ENCODE data around the gene FLG2. TPM values are rescaled to one million over a fixed set of nuclear protein-coding genes. Genes with fewer than 3 reads are reported as not detected.

FLG2 gene
- total RNA-seq, 1 donor = not detected

DNA sequence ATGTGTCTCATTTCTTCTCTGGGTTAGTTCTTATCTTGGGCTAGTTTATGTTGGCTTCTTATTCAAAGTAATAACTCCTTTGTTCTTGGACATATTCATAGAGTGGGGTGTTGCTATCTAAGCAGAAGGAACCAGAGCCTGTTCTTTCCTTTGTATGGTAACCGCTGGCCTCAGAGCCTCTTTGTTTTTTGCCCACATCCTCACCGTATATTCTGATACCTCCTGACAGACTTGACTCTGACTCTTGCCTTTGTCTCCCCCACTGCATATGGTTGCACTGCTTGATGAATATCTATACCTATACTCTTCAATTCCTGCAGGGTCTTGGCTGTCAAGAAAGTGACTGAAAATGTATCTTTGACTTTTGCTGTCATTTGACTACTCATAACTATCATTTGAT lies 10.2 kb downstream of the FLG2 start:
- no peak for DNase-seq (ENCODE audit: low read depth)
- TF ChIP-seq, protein P1, sequence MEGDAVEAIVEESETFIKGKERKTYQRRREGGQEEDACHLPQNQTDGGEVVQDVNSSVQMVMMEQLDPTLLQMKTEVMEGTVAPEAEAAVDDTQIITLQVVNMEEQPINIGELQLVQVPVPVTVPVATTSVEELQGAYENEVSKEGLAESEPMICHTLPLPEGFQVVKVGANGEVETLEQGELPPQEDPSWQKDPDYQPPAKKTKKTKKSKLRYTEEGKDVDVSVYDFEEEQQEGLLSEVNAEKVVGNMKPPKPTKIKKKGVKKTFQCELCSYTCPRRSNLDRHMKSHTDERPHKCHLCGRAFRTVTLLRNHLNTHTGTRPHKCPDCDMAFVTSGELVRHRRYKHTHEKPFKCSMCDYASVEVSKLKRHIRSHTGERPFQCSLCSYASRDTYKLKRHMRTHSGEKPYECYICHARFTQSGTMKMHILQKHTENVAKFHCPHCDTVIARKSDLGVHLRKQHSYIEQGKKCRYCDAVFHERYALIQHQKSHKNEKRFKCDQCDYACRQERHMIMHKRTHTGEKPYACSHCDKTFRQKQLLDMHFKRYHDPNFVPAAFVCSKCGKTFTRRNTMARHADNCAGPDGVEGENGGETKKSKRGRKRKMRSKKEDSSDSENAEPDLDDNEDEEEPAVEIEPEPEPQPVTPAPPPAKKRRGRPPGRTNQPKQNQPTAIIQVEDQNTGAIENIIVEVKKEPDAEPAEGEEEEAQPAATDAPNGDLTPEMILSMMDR (IDR thresholded peaks at IDR 0.05; ENCODE audit: insufficient read depth, low read length) = no peak
- no peak overlapping the region for H3K4me3 ChIP-seq (ENCODE audit: low read depth, low read length)

DNA sequence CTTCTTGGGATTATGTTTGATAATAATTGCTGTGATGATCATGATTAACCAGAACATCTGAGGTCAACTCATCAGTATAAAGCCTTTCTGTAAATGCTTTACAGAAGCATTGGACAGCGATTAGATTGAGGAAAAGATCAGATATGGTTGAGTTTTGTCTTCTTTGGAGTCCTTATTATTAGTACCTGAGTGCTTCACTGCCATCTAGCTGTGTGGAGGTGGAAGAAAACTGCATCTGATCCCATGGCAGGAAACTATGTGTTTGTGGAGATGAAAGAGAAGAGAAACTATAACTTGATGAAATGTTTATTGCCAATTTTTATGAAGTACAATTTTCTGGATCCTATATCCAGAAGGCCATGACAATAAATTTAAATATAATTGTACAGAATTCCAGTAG lies 11.4 kb downstream of the FLG2 start:
- TF ChIP-seq, protein P1 (IDR thresholded peaks at IDR 0.05; ENCODE audit: insufficient read depth, low read length) = no peak
- DNase-seq (ENCODE audit: low read depth) = no peak
- no peak overlapping the region for H3K4me3 ChIP-seq (ENCODE audit: low read depth, low read length)

DNA sequence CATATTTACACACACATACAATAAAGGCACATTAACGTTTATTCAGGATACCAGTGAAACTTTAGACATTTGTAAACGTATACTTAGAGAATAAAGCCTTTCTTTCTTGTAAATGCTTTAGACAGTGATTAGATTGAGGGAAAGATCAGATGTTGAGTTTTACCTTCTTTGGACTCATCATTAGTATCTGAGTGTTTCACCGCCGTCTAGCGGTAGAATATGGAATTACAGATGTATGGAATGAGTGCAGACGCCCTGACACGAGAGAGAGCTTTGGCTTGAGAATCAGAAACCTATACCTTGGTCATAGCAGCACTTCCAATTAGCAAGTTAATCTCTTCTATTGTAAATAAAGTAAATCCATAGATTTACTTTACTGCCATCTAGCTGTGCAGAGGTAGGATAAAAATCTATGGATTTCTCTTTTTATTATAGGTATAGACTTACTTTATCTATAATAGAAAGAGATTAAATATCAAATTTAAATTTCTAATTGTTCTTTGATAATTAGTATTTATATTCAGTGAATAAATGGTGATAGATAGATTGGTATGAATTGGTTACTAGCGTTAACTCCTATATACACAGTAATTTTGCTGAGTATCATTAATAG lies 12.6 kb downstream of the FLG2 start:
- TF ChIP-seq, protein P1 (IDR thresholded peaks at IDR 0.05; ENCODE audit: insufficient read depth, low read length) = peak; percentile 96
- no peak overlapping the region for H3K4me3 ChIP-seq (ENCODE audit: low read depth, low read length)

DNA sequence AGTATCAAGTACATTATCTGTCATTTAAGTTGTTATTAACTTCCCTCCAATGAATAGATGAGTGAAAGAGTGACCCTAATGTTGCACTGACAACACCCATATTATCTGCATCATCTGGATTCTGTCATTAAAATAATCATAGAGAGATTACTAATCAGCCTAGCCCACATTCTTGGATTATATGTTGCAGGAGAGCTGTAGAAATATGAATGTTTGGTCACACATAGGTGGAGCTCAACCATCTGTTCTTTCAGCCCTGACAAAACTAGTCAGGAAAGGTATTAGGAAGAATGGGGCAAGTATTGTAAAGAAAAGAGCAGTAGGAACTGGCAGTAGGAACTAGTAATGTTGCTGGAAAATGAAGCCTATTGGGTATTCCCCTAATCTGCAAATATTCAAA lies 15.4 kb downstream of the FLG2 start:
- TF ChIP-seq, protein P1 (IDR thresholded peaks at IDR 0.05; ENCODE audit: insufficient read depth, low read length) = no peak
- H3K4me3 ChIP-seq (ENCODE audit: low read depth, low read length) = no peak overlapping the region
- no peak for DNase-seq (ENCODE audit: low read depth)

More for the DNA sequence above, 12.6 kb downstream of the FLG2 start:
- DNase-seq (ENCODE audit: low read depth) = peak; percentile 72

DNA sequence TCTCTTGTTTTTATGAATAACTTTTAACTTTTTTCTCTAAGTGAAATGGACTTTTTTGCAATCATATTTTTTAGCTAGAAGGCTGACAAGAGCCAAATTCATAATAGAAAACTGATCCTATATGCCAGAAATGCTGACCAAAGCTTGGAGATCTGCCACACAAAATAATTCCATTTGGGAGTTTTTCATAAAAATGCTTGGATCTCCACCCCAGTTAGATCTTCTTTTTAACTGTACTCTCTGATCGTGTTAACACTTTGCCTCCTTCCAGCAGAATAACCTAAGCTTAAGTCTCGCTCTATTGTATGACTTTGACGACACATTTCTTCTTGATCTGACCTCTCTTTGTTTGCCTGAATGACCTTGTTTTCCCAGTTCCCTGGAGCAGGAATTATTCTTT lies 16.8 kb downstream of the FLG2 start:
- DNase-seq (ENCODE audit: low read depth) = peak; percentile 32
- H3K4me3 ChIP-seq (ENCODE audit: low read depth, low read length) = no peak overlapping the region
- TF ChIP-seq, protein P1 (IDR thresholded peaks at IDR 0.05; ENCODE audit: insufficient read depth, low read length) = no peak

DNA sequence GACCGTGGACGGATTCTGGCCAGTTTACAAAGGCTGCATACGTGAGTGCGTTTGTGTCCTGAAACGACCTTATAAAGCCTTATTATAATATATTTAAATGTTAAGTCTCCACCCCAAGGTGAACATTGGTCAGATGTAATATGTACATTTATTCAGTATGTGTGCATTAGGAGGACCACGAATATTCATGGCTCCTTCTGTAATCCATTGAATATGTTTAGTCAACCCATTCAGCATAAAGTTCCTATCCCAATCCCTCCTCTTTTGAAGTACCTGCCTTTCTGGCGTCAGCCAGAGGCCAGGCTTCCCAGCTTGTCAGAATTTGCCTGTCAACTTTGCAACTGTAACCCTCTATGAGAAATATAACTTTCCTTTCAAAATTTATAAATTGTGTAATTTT lies 24.4 kb downstream of the FLG2 start:
- TF ChIP-seq, protein P1 (IDR thresholded peaks at IDR 0.05; ENCODE audit: insufficient read depth, low read length) = no peak
- DNase-seq (ENCODE audit: low read depth) = no peak
- H3K4me3 ChIP-seq (ENCODE audit: low read depth, low read length) = no peak overlapping the region

Measured in fibroblast of the aortic adventitia (primary cell).